Panc1 (cell line): ENCODE measurements around the gene ZNF214.

Experiments used
- TCF7L2 ChIP-seq: IDR thresholded peaks from 2 replicates; pipeline ENCODE4 v1.6.1; 2011; ENCODE audit warnings: mild to moderate bottlenecking, low read depth, low read length, inconsistent platforms
- TF ChIP-seq, protein P1 (sequence below): fragments of 450-650 bp; IDR thresholded peaks from 2 replicates; pipeline ENCODE4 v1.5.1; 2017; ENCODE audit warnings: mild to moderate bottlenecking
- TF ChIP-seq, protein P2 (sequence below), 2 experiments: IDR thresholded peaks; 2 replicates each; pipeline ENCODE4 v1.6.1; 2011 to 2012; ENCODE audit warnings: low read depth in 2 of 2, control low read depth in 1 of 2, low read length in 1 of 2, mild to moderate bottlenecking in 1 of 2, moderate library complexity in 1 of 2; ENCODE audit not compliant: insufficient read depth in 1 of 2

DNA sequence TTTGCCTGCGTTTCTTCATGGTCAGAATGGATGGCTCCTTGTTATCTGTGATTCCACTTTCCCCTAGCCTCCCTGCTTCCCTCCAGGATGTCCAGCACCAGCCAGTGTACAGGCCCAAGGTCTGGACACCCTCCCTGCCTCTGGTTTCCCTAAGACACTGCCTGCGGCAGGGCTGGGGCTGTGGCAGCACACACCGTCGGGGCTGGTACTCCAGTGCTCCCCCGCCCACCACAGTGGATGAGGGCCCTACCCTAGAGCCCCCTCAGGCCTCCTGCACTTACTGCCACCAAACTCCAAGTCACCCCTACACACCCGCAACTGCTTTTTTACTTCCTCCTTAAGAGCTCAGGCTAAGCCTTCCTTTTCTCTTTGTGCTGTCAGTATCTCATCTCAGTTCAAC is 28.9 kb downstream of the ZNF214 start:
- TF ChIP-seq, protein P1, sequence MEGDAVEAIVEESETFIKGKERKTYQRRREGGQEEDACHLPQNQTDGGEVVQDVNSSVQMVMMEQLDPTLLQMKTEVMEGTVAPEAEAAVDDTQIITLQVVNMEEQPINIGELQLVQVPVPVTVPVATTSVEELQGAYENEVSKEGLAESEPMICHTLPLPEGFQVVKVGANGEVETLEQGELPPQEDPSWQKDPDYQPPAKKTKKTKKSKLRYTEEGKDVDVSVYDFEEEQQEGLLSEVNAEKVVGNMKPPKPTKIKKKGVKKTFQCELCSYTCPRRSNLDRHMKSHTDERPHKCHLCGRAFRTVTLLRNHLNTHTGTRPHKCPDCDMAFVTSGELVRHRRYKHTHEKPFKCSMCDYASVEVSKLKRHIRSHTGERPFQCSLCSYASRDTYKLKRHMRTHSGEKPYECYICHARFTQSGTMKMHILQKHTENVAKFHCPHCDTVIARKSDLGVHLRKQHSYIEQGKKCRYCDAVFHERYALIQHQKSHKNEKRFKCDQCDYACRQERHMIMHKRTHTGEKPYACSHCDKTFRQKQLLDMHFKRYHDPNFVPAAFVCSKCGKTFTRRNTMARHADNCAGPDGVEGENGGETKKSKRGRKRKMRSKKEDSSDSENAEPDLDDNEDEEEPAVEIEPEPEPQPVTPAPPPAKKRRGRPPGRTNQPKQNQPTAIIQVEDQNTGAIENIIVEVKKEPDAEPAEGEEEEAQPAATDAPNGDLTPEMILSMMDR, result no peak
- TF ChIP-seq TCF7L2, result no peak
- TF ChIP-seq, protein P2, sequence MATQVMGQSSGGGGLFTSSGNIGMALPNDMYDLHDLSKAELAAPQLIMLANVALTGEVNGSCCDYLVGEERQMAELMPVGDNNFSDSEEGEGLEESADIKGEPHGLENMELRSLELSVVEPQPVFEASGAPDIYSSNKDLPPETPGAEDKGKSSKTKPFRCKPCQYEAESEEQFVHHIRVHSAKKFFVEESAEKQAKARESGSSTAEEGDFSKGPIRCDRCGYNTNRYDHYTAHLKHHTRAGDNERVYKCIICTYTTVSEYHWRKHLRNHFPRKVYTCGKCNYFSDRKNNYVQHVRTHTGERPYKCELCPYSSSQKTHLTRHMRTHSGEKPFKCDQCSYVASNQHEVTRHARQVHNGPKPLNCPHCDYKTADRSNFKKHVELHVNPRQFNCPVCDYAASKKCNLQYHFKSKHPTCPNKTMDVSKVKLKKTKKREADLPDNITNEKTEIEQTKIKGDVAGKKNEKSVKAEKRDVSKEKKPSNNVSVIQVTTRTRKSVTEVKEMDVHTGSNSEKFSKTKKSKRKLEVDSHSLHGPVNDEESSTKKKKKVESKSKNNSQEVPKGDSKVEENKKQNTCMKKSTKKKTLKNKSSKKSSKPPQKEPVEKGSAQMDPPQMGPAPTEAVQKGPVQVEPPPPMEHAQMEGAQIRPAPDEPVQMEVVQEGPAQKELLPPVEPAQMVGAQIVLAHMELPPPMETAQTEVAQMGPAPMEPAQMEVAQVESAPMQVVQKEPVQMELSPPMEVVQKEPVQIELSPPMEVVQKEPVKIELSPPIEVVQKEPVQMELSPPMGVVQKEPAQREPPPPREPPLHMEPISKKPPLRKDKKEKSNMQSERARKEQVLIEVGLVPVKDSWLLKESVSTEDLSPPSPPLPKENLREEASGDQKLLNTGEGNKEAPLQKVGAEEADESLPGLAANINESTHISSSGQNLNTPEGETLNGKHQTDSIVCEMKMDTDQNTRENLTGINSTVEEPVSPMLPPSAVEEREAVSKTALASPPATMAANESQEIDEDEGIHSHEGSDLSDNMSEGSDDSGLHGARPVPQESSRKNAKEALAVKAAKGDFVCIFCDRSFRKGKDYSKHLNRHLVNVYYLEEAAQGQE (IDR thresholded peaks at IDR 0.05; ENCODE audit: insufficient read depth in 1 of 2, low read depth in 2 of 2, low read length in 1 of 2), result no peak
